RWPE2 (cell line): Measurements from ENCODE around the gene IFI30.

Experiments used
- ATAC-seq: fragments of 200-7000 bp; cut with Tn5 transposase; 3 replicates; pipeline ENCODE4 v1.9.1; 2021; ENCODE audit warnings: low read depth
- DNase-seq: peaks from one replicate; pipeline ENCODE4 v3.0.0-alpha.2; 2020; ENCODE audit warnings: low spot score
- H3K27ac ChIP-seq: fragments of 450-650 bp; 2 replicates; pipeline ENCODE4 v1.5.1; 2017; ENCODE audit warnings: mild to moderate bottlenecking; ENCODE audit not compliant: poor library complexity, severe bottlenecking
- H3K27me3 ChIP-seq: fragments of 250-450 bp; sonication (Bioruptor Pico); 2 replicates; pipeline ENCODE4 v1.5.1; 2021; ENCODE audit warnings: mild to moderate bottlenecking, moderate library complexity; ENCODE audit not compliant: insufficient read depth, poor library complexity, severe bottlenecking
- H3K36me3 ChIP-seq: fragments of 250-450 bp; sonication (Bioruptor Pico); 2 replicates; pipeline ENCODE4 v1.5.1; 2020; ENCODE audit warnings: low read depth, mild to moderate bottlenecking, moderate library complexity
- H3K4me1 ChIP-seq: fragments of 250-450 bp; sonication (Bioruptor Pico); 2 replicates; pipeline ENCODE4 v1.5.1; 2021; ENCODE audit warnings: mild to moderate bottlenecking, moderate library complexity; ENCODE audit not compliant: insufficient read depth, poor library complexity, severe bottlenecking
- H3K4me3 ChIP-seq: fragments of 250-450 bp; sonication (Bioruptor Pico); 2 replicates; pipeline ENCODE4 v1.5.1; 2021; ENCODE audit warnings: mild to moderate bottlenecking, moderate library complexity; ENCODE audit not compliant: severe bottlenecking
- H3K9me3 ChIP-seq: fragments of 250-450 bp; sonication (Bioruptor Pico); 2 replicates; pipeline ENCODE4 v1.5.1; 2021; ENCODE audit warnings: mild to moderate bottlenecking, moderate library complexity; ENCODE audit not compliant: severe bottlenecking
- TF ChIP-seq, protein P1 (sequence below): fragments of 450-650 bp; IDR thresholded peaks from one replicate; pipeline ENCODE4 v1.5.1; 2017; ENCODE audit warnings: mild to moderate bottlenecking, moderate library complexity; ENCODE audit not compliant: poor library complexity, severe bottlenecking

The IFI30 gene

DNA sequence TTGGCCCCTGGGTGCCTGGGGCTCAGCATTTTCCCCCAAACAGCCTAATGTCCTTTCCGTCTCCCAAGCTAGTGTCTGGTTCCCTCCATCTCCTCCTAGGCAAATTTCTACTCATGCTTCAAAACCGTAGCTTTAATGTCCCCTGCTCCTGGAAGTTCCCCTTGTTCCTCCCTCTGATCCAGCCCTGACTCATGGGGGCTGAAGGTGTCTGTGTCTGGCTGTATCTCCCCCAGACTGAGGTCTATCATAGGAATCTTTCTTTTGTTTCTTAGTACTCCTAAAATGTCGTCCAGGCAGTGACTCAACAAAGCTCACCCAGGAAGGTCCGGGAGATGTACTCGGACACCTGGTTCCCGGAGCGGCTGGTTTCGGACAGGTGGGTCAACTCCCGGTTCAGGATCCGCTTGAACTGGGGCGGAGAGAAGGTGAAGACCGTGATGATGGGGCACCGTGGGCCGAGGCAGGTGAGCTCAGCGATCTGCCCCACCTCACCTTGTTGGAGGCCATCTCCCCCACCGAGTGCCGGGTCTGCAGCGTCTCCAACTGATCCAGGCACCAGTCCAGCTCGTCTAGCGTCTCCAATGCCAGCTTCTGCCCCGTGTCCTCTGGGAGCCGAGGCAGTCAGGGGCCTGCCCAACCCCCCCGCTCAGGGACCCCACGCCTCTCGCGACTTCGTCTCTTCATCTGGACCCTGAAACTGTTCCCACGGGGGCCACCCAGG, 46.5 kb downstream of the IFI30 start:
- Histone ChIP-seq H3K27me3 (peaks cover 3% of the 10 kb centered on the region), H3K4me3 (no peak overlapping the region), H3K9me3 (no peaks in the 10 kb centered on the region), H3K27ac (no peak overlapping the region), H3K4me1 (peaks cover under 1% of the 10 kb centered on the region), H3K36me3 (no peaks in the 10 kb centered on the region)
- DNase-seq (no peak), ATAC-seq (no peak)
- TF ChIP-seq, protein P1, sequence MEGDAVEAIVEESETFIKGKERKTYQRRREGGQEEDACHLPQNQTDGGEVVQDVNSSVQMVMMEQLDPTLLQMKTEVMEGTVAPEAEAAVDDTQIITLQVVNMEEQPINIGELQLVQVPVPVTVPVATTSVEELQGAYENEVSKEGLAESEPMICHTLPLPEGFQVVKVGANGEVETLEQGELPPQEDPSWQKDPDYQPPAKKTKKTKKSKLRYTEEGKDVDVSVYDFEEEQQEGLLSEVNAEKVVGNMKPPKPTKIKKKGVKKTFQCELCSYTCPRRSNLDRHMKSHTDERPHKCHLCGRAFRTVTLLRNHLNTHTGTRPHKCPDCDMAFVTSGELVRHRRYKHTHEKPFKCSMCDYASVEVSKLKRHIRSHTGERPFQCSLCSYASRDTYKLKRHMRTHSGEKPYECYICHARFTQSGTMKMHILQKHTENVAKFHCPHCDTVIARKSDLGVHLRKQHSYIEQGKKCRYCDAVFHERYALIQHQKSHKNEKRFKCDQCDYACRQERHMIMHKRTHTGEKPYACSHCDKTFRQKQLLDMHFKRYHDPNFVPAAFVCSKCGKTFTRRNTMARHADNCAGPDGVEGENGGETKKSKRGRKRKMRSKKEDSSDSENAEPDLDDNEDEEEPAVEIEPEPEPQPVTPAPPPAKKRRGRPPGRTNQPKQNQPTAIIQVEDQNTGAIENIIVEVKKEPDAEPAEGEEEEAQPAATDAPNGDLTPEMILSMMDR = no peak

DNA sequence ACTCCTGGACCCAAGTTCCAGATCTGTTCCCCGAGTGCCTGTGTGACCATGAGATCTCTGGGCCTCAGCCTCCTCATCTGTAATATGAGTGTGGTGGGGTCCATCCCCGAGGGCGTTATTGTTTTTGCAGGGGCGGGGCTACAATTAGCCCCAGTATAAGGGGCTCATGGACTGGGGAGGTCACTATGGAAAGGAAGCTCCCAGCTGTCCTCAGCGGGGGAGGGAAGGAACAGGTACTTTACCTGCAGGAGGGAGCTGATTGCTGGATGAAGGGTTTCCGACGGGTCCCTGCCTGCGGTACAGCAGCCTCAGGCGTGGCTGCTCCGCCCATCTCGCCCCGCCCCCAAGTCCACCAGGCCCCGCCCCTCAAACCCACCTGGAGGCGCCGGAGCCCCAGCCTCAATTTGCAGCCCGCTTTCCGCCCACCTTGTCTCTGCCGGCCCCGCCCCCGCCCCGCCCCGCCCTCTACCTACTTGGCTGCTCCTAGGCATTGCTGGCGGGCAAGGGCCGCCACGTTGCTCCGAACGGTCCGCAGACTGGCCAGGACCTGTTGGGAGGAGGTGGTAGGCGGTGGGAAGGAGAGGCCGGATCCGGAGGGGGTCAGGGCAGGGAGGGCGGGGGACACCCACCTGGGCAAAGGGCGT, 47.1 kb downstream of the IFI30 start:
- DNase-seq (no peak), ATAC-seq (no peak)
- no peak overlapping the region for H3K4me3 ChIP-seq
- H3K36me3 ChIP-seq = no peaks in the 10 kb centered on the region
- TF ChIP-seq, protein P1 = no peak
- H3K4me1 ChIP-seq = no peaks in the 10 kb centered on the region
- H3K9me3 ChIP-seq = no peaks in the 10 kb centered on the region
- H3K27ac ChIP-seq = no peak overlapping the region
- H3K27me3 ChIP-seq = peaks cover 10% of the 10 kb centered on the region

DNA sequence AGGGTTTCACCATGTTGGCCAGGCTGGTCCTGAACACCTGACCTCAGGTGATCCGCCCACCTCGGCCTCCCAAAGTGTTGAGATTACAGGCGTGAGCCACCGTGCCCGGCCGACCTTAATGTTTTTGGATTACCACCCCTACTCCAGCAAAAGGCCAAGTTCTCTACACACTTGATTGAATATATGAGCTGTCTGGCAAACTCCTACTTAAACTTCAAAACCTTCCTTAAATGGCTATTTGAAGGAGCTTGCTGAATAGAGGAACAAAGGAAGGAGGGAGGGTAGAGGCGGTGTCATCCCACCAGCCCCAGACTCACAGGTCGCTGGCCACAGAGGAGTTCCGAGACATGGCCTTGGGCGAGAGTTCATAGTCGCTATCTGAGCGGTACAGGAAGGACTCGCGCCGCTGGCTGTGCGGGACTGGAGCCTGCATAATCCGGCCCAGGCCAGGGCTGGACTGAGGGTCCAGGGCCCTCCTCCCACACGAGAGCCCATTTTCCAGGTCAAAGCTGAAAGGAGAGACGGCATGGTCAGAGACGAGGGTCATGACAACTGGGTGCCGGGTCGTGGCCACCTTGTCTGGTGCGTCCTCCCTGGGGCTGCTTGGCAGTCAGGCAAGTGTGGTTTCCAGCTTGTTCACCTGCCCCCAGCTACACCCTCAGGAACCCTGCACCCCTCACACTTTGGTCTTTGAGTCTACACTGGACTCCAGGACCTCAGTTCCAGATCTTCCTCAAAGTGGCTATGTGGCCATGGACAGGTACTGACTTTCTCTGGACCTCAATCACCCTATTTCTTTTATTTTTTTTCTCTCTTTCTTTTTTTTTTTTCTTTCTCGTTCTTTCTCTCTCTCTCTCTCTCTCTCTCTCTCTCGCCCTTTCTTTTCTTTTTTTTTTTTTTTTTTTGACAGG, 48.5 kb downstream of the IFI30 start:
- no peaks in the 10 kb centered on the region for H3K36me3 ChIP-seq
- ATAC-seq (no peak), DNase-seq (no peak)
- H3K27me3 ChIP-seq = peaks cover 14% of the 10 kb centered on the region
- no peak overlapping the region for H3K27ac ChIP-seq
- TF ChIP-seq, protein P1 = no peak
- no peaks in the 10 kb centered on the region for H3K9me3 ChIP-seq
- H3K4me1 ChIP-seq = no peaks in the 10 kb centered on the region
- no peak overlapping the region for H3K4me3 ChIP-seq

DNA sequence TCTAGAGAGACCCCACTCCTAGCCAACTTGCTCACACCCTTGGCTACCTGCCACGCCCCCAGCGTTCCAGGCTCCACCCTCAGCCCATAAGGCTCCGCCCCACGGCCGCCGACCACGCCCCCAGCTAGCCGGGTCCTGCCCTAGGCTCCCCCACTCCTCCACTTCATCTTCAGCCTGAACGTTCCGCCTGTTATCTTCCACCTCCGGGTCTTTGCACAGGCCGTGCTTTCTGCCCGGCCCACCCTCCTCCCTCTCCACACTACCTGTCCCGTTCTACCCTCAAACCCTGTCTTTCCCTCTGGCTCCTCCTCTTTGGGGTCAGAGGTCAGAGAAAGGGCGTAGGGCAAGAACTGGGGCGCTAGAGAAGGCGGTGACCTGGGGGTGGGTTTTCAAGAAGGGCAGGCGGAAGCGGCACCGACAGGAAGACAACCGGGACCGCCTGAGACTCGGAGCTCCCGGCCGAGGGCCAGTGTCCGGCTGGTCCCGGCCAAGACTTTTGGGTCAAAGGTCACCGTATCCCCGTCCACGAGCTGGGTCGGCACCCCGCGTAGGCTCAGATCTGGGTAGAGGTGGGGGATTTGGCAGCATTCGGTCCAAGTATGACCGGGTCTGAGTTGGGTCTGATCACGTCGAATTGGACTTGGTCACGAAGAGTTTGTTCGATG, 50.4 kb downstream of the IFI30 start:
- Histone ChIP-seq H3K4me1 (no peaks in the 10 kb centered on the region), H3K4me3 (peak overlapping the region; percentile 30), H3K9me3 (no peaks in the 10 kb centered on the region), H3K36me3 (no peaks in the 10 kb centered on the region), H3K27ac (no peak overlapping the region), H3K27me3 (peaks cover 14% of the 10 kb centered on the region)
- peak; percentile 22 for ATAC-seq
- TF ChIP-seq, protein P1 = no peak
- DNase-seq = no peak
